PC-9 (cell line): Measurements from ENCODE around the gene RNF220.

Source experiments
- CTCF ChIP-seq: fragments of 200-600 bp; sonication (generic); conservative IDR thresholded peaks from 2 replicates; pipeline ENCODE4 v1.6.1; 2017; ENCODE audit warnings: mixed run types, antibody characterized with exemption, mild to moderate bottlenecking, moderate library complexity
- EZH2 ChIP-seq: fragments of 200-600 bp; sonication (generic); IDR thresholded peaks from 2 replicates; pipeline ENCODE4 v1.8.0; 2017; ENCODE audit warnings: antibody characterized with exemption, low read depth

DNA sequence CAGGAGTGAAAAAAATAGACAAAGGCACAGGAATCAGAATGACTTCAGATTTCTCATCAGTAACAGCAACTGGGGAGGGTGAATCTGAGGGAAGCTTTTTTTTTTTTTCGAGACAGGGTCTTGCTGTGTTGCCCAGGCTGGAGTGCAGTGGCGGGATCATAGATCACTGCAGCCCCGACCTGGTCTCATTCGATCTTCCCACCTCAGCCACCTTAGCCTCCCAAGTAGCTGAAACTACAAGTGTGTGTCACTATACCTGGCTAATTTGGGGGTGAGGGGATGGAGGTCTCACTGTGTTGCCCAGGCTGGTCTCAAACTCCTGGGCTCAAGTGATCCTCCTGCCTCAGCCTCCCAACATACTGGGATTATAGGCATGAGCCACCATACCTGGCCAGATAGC is 280.2 kb downstream of the RNF220 start:
- TF ChIP-seq EZH2 (no peak), CTCF (no peak)
